ENCODE measurements around the gene SLC37A1.

The SLC37A1 gene

DNA sequence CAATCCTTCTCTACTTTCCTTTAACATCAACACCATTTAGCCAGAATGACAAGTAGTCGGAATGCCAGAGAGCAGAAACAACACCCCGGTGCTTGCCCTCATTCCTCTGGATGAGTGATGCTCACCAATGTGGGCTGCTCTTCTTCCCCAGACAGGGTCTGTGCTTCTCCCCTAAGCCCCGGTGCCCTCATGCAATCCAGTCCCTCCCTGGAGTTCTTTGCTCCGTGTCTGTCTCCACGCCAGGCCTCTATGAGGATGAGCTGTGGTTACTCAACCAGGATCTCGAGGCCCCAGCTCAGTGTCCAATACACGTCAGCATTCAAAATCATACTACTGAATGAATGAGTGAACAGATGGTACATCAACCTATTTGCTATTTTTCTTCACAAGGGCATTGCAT, 110.0 kb downstream of the SLC37A1 start:
- Histone ChIP-seq H3K4me3 (ENCODE audit: low read length, poor library complexity, severe bottlenecking) (no peak overlapping the region), H3F3A (ENCODE audit: low read depth) (no peaks in the 10 kb centered on the region), H3K4me2 (ENCODE audit: low read depth, low read length, poor library complexity, severe bottlenecking) (no peak overlapping the region), H3K9me3 (ENCODE audit: insufficient read depth, low read depth, low read length) (no peaks in the 10 kb centered on the region), H3K36me3 (ENCODE audit: insufficient read depth, low read length) (no peaks in the 10 kb centered on the region), H3K79me2 (ENCODE audit: insufficient read depth, low read length) (no peaks in the 10 kb centered on the region), H2AFZ (ENCODE audit: low read length) (no peak overlapping the region), H4K20me1 (ENCODE audit: insufficient read depth, low read length, poor library complexity, severe bottlenecking) (no peaks in the 10 kb centered on the region), H3K4me1 (ENCODE audit: insufficient read depth, low read length, poor library complexity, severe bottlenecking) (peaks cover 9% of the 10 kb centered on the region), H3K9me2 (replicated peaks; ENCODE audit: low read depth, low read length) (no peaks in the 10 kb centered on the region), H3K27me3 (ENCODE audit: insufficient read depth, low read length, poor library complexity, severe bottlenecking) (no peaks in the 10 kb centered on the region), H3K9ac (ENCODE audit: low read depth, low read length, poor library complexity, severe bottlenecking) (no peak overlapping the region)
- TF ChIP-seq CTCF (conservative IDR thresholded peaks at IDR 0.05; ENCODE audit: low read length) (no peak), EZH2phosphoT487 (IDR thresholded peaks at IDR 0.05; ENCODE audit: borderline replicate concordance) (no peak)

DNA sequence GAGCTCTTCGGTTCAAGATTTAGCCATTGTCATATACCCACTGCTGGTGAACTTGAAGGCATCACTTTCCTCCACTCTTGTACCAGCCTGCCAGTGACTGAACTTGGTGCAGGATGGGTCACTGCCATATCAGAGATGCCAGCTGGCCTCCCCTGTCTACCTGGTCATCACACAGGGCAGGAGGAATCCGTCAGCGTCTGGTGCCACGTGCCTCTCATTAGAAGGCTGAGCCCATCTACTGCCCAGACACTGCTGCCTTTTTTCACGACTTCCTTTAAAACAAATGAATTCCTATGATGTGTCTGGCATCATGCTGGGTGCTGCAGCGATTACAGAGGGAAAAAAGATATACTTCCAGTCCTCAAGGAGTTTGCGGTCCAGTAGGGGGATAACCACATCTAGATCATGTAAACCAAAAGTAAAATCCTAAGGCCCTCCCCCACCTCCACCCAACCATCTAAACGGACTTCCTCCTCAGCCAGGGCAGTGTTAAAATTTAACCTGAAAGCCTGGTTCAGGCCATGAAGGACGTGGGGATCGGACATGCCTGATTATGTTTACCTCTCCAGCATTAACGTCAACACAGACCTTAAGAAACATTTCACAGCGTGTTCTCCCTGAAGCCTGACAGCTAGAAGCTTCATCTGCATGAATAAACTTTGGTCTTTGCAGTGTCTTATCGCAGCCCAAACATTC, 110.6 kb downstream of the SLC37A1 start:
- peaks cover 9% of the 10 kb centered on the region for H3K4me1 ChIP-seq (ENCODE audit: insufficient read depth, low read length, poor library complexity, severe bottlenecking)
- H3K79me2 ChIP-seq (ENCODE audit: insufficient read depth, low read length), result no peaks in the 10 kb centered on the region
- no peaks in the 10 kb centered on the region for H3K9me3 ChIP-seq (ENCODE audit: insufficient read depth, low read depth, low read length)
- no peak overlapping the region for H3K4me2 ChIP-seq (ENCODE audit: low read depth, low read length, poor library complexity, severe bottlenecking)
- H3K4me3 ChIP-seq (ENCODE audit: low read length, poor library complexity, severe bottlenecking), result no peak overlapping the region
- no peak overlapping the region for H2AFZ ChIP-seq (ENCODE audit: low read length)
- H3K36me3 ChIP-seq (ENCODE audit: insufficient read depth, low read length), result no peaks in the 10 kb centered on the region
- no peak for TF ChIP-seq CTCF (conservative IDR thresholded peaks at IDR 0.05; ENCODE audit: low read length)
- no peak for TF ChIP-seq EZH2phosphoT487 (IDR thresholded peaks at IDR 0.05; ENCODE audit: borderline replicate concordance)
- H3K27me3 ChIP-seq (ENCODE audit: insufficient read depth, low read length, poor library complexity, severe bottlenecking), result no peaks in the 10 kb centered on the region
- H3F3A ChIP-seq (ENCODE audit: low read depth), result no peaks in the 10 kb centered on the region
- H3K9me2 ChIP-seq (replicated peaks; ENCODE audit: low read depth, low read length), result no peaks in the 10 kb centered on the region
- no peaks in the 10 kb centered on the region for H4K20me1 ChIP-seq (ENCODE audit: insufficient read depth, low read length, poor library complexity, severe bottlenecking)
- H3K9ac ChIP-seq (ENCODE audit: low read depth, low read length, poor library complexity, severe bottlenecking), result no peak overlapping the region

- Histone ChIP-seq H3K9me2 (replicated peaks; ENCODE audit: low read depth, low read length) (no peaks in the 10 kb centered on the region), H3K4me2 (ENCODE audit: low read depth, low read length, poor library complexity, severe bottlenecking) (no peak overlapping the region)
- TF ChIP-seq EZH2phosphoT487 (IDR thresholded peaks at IDR 0.05; ENCODE audit: borderline replicate concordance) (no peak), CTCF (conservative IDR thresholded peaks at IDR 0.05; ENCODE audit: low read length) (no peak)
These were observed 111.3 kb downstream of the SLC37A1 start for GRCh38 chr21:42624936-42625335.

More at GRCh38 chr21:42624936-42625335, 111.3 kb downstream of the SLC37A1 start:
- no peaks in the 10 kb centered on the region for H3K79me2 ChIP-seq (ENCODE audit: insufficient read depth, low read length)
- H3K4me1 ChIP-seq (ENCODE audit: insufficient read depth, low read length, poor library complexity, severe bottlenecking), result peaks cover 9% of the 10 kb centered on the region
- no peaks in the 10 kb centered on the region for H3K27me3 ChIP-seq (ENCODE audit: insufficient read depth, low read length, poor library complexity, severe bottlenecking)
- H4K20me1 ChIP-seq (ENCODE audit: insufficient read depth, low read length, poor library complexity, severe bottlenecking), result no peaks in the 10 kb centered on the region
- no peak overlapping the region for H3K4me3 ChIP-seq (ENCODE audit: low read length, poor library complexity, severe bottlenecking)
- H2AFZ ChIP-seq (ENCODE audit: low read length), result no peak overlapping the region
- no peaks in the 10 kb centered on the region for H3K9me3 ChIP-seq (ENCODE audit: insufficient read depth, low read depth, low read length)
- no peak overlapping the region for H3K9ac ChIP-seq (ENCODE audit: low read depth, low read length, poor library complexity, severe bottlenecking)
- H3K36me3 ChIP-seq (ENCODE audit: insufficient read depth, low read length), result no peaks in the 10 kb centered on the region
- no peaks in the 10 kb centered on the region for H3F3A ChIP-seq (ENCODE audit: low read depth)

All from Loucy (cell line).